A673 (cell line): ENCODE data around the gene RIPPLY3. TPM values are rescaled to one million over a fixed set of nuclear protein-coding genes. Genes with fewer than 3 reads are reported as not detected.
"Not testable (repeated sequence)": the region's sequence is repeated elsewhere in the genome, so short reads cannot be mapped to it uniquely, and the experiment has no call there.

Source experiments
- BruUV-seq: library from RNA; stranded (reverse); fragments of 400-500 nt; replicated peaks from 2 replicates; lab custom pipeline; 2021; lab: Mats Ljungman, UMichigan
- CTCF ChIA-PET: fragments of 300-600 bp; sonication (Branson Sonifier 250); formaldehyde crosslinking; loops from one replicate; lab custom pipeline; 2022; ENCODE audit warnings: antibody characterized with exemption; lab: Charles Lee
- POLR2A ChIA-PET: fragments of 300-600 bp; sonication (Branson Sonifier 250); formaldehyde crosslinking; loops from one replicate; lab custom pipeline; 2022; ENCODE audit warnings: antibody characterized with exemption; ENCODE audit not compliant: low non-redundant PET; lab: Charles Lee
- DNase-seq: peaks from one replicate; pipeline ENCODE4 v3.0.0-alpha.2; 2015; ENCODE audit warnings: low spot score
- H3K27ac ChIP-seq: fragments of 200-600 bp; sonication (generic); 2 replicates; pipeline ENCODE4 v1.5.1; 2016; ENCODE audit warnings: mixed run types, low read depth, mild to moderate bottlenecking, mixed read lengths, antibody characterized with exemption, low read length; ENCODE audit not compliant: poor library complexity, severe bottlenecking
- H3K27me3 ChIP-seq: fragments of 200-600 bp; sonication (generic); replicated peaks from 2 replicates; pipeline ENCODE4 v1.6.1; 2017; ENCODE audit warnings: mixed run types, low read depth, mild to moderate bottlenecking, mixed read lengths, antibody characterized with exemption, low read length; ENCODE audit not compliant: insufficient read depth, poor library complexity
- H3K36me3 ChIP-seq: fragments of 200-600 bp; sonication (generic); 2 replicates; pipeline ENCODE4 v1.6.1; 2016; ENCODE audit warnings: mixed run types, mild to moderate bottlenecking, mixed read lengths, antibody characterized with exemption, low read length; ENCODE audit not compliant: insufficient read depth, poor library complexity, severe bottlenecking
- H3K4me1 ChIP-seq: fragments of 200-600 bp; sonication (generic); 2 replicates; pipeline ENCODE4 v1.6.1; 2017; ENCODE audit warnings: mixed run types, mild to moderate bottlenecking, mixed read lengths, antibody characterized with exemption, low read length; ENCODE audit not compliant: insufficient read depth, poor library complexity, severe bottlenecking
- H3K4me3 ChIP-seq: fragments of 200-600 bp; sonication (generic); 2 replicates; pipeline ENCODE4 v1.5.1; 2016; ENCODE audit warnings: low read depth, mixed run types, mild to moderate bottlenecking, mixed read lengths, low read length; ENCODE audit not compliant: poor library complexity, severe bottlenecking
- H3K9me3 ChIP-seq: fragments of 200-600 bp; sonication (generic); 2 replicates; pipeline ENCODE4 v1.6.1; 2016; ENCODE audit warnings: mixed run types, low read depth, mild to moderate bottlenecking, mixed read lengths, antibody characterized with exemption, low read length; ENCODE audit not compliant: poor library complexity, severe bottlenecking
- CTCF ChIP-seq: fragments of 300-800, 200-600 bp; sonication (generic); conservative IDR thresholded peaks from 2 replicates; pipeline ENCODE4 v1.5.1; 2017; ENCODE audit warnings: low read depth, mild to moderate bottlenecking, antibody characterized with exemption, low read length, moderate library complexity, mixed read lengths
- EZH2 ChIP-seq: fragments of 200-600 bp; sonication (generic); IDR thresholded peaks from 2 replicates; pipeline ENCODE4 v1.6.1; 2017; ENCODE audit warnings: borderline replicate concordance, low read depth, mild to moderate bottlenecking, mixed read lengths, antibody characterized with exemption, low read length; ENCODE audit not compliant: poor library complexity, severe bottlenecking
- intact Hi-C: fragments of 100-400 bp; cut with micrococcal nuclease; formaldehyde crosslinking; loops from one replicate; pipeline ENCODE4 v1.10.0; 2022; ENCODE audit not compliant: unreplicated experiment
- total RNA-seq: library from RNA; stranded (reverse); gene quantifications from 2 replicates; pipeline ENCODE4 v1.2.3, GENCODE V29; 2021

The RIPPLY3 gene
- total RNA-seq, 1 experiment from 2014 or later = 5.0 TPM

GRCh38 chr21:36988536-36988935 lies 18.0 kb upstream of the RIPPLY3 start:
- intact Hi-C loops = no loop called here
- Histone ChIP-seq H3K27ac (no peak overlapping the region), H3K4me3 (no peak overlapping the region), H3K27me3 (no peaks in the 10 kb centered on the region), H3K4me1 (peaks cover 8% of the 10 kb centered on the region), H3K36me3 (no peaks in the 10 kb centered on the region), H3K9me3 (no peaks in the 10 kb centered on the region)
- TF ChIP-seq CTCF = no peak
- TF ChIP-seq EZH2 = no peak
- DNase-seq = no peak
- ChIA-PET CTCF (interaction anchor here (1.2 kb wide), 1 partner anchor 19 kb away, joined by 4 read pairs; no protein-coding TSS in a partner anchor), POLR2A (no interaction called here)
- BruUV-seq = no TSS peak

- peak overlapping the region; percentile 92 for H3K27ac ChIP-seq
These were observed 17.3 kb upstream of the RIPPLY3 start for GRCh38 chr21:36989199-36989698.

GRCh38 chr21:36989699-36990507 lies 16.6 kb upstream of the RIPPLY3 start:
- DNase-seq = peak; percentile 95

More at GRCh38 chr21:36989199-36989698, 17.3 kb upstream of the RIPPLY3 start:
- DNase-seq, H3K4me1 ChIP-seq, intact Hi-C loops, H3K36me3 ChIP-seq, H3K9me3 ChIP-seq, POLR2A ChIA-PET, H3K27me3 ChIP-seq: not testable (repeated sequence)
- CTCF ChIA-PET = interaction anchor here (0.6 to 1.2 kb wide), 4 partner anchors 12 to 348 kb away, joined by 3 to 5 read pairs (median 4); no protein-coding TSS in a partner anchor
- BruUV-seq = TSS peak; percentile 52
- H3K4me3 ChIP-seq = peak overlapping the region; percentile 60

More at GRCh38 chr21:36989699-36990507, 16.6 kb upstream of the RIPPLY3 start:
- Histone ChIP-seq H3K9me3 (no peaks in the 10 kb centered on the region), H3K4me1 (peaks cover 8% of the 10 kb centered on the region), H3K27me3 (no peaks in the 10 kb centered on the region), H3K4me3 (peak overlapping the region; percentile 60), H3K27ac (peak overlapping the region; percentile 92), H3K36me3 (no peaks in the 10 kb centered on the region)
- ChIA-PET POLR2A (interaction anchor here (0.6 kb wide), 1 partner anchor 13 kb away, joined by 8 read pairs; no protein-coding TSS in a partner anchor), CTCF (interaction anchor here (0.6 to 1.2 kb wide), 4 partner anchors 13 to 349 kb away, joined by 3 to 5 read pairs (median 4); no protein-coding TSS in a partner anchor)
- intact Hi-C loops = no loop called here
- TF ChIP-seq CTCF = peak; percentile 66
- no peak for TF ChIP-seq EZH2
- BruUV-seq = no TSS peak
